Astrocyte of the cerebellum (primary cell): ENCODE measurements around the gene FRAS1.

Experiments
- DNase-seq: peaks from one replicate; pipeline ENCODE4 v3.0.0-alpha.2; 2011; ENCODE audit warnings: low read depth
- H3K4me3 ChIP-seq: 2 replicates; pipeline ENCODE4 v1.5.1; 2011; ENCODE audit warnings: mild to moderate bottlenecking, low read depth, low read length, moderate library complexity
- in situ Hi-C: cut with HindIII; loops from 2 replicates; pipeline ENCODE4 v1.10.0; 2017; ENCODE audit warnings: low sequenced_read_pairs
- TF ChIP-seq, protein P1 (sequence below): IDR thresholded peaks from 2 replicates; pipeline ENCODE4 v1.5.1; 2012; ENCODE audit warnings: low read length, low read depth, moderate library complexity, mild to moderate bottlenecking; ENCODE audit errors: missing control alignments

The FRAS1 gene

DNA sequence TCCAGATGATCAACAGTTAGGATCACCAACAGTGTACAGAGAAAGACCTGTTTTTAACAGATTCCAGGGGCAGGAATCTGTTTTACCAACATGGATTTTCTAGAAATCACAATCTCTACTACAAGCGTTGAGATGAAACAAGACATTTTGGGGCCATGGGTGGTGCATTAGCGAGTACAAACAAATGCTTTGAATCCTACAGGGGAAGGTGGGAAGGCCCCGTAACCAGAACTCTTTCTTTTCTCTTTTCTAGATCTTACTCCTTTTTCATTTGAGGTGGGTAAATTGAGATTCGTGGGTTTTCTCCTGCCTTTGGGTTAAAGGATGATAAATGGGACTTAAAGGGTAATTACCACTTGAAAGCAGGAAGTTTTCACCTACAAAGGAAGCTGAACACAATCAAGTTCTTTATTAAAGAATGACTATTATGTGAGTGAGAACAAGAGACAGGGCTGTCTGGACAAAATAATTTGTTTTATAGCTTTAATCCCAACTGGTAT lies 304.5 kb downstream of the FRAS1 start:
- DNase-seq = no peak
- no peak overlapping the region for H3K4me3 ChIP-seq
- in situ Hi-C loops = no loop called here
- TF ChIP-seq, protein P1, sequence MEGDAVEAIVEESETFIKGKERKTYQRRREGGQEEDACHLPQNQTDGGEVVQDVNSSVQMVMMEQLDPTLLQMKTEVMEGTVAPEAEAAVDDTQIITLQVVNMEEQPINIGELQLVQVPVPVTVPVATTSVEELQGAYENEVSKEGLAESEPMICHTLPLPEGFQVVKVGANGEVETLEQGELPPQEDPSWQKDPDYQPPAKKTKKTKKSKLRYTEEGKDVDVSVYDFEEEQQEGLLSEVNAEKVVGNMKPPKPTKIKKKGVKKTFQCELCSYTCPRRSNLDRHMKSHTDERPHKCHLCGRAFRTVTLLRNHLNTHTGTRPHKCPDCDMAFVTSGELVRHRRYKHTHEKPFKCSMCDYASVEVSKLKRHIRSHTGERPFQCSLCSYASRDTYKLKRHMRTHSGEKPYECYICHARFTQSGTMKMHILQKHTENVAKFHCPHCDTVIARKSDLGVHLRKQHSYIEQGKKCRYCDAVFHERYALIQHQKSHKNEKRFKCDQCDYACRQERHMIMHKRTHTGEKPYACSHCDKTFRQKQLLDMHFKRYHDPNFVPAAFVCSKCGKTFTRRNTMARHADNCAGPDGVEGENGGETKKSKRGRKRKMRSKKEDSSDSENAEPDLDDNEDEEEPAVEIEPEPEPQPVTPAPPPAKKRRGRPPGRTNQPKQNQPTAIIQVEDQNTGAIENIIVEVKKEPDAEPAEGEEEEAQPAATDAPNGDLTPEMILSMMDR = no peak

DNA sequence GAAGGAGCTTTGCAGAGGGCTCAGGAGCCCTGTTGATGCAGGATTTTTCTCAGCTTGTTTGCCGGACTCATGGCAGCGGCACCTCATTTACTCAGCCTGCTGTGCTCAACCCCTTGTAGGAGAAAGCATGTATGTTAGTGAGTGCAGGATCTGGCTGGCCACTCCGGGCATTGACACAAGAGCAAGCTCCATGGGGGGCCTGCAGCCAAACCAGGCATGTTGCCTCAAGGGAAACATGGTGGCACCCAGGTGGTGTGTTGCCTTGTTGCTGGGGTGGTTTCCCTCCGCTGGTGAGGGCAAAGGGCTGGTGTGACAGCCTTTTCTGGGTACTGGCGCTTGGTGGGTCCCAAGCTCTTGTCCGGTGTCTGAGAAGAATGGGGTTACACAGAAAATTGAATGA lies 305.2 kb downstream of the FRAS1 start:
- TF ChIP-seq, protein P1 = no peak
- in situ Hi-C loops = no loop called here
- H3K4me3 ChIP-seq = no peak overlapping the region
- DNase-seq = no peak

DNA sequence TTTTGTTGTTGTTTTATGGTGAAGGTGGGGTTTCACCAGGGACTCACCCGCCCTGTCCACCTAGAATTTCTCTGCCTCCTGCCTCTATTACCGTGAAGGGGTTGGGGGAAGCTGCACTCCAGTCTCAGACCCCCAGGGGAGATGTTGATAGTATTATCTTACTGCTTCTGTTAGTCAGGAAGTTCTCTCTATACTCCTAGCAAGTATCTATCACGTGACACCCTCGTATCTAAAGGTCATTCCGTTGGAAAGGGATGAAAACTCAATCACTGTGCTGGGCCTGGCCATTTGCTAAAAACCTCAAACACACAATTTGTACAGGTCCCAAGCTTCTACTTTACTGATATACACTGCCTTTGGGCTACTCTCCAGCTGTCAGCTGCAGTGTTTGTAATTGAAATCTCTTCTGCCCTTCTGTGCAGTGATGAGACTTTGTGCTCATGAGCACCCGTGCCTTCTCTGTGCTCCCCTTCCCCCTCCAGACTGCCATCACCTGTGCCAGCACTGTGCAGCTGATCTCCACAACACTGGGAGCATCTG lies 306.0 kb downstream of the FRAS1 start:
- H3K4me3 ChIP-seq = no peak overlapping the region
- in situ Hi-C loops = no loop called here
- DNase-seq = no peak
- TF ChIP-seq, protein P1 = no peak

DNA sequence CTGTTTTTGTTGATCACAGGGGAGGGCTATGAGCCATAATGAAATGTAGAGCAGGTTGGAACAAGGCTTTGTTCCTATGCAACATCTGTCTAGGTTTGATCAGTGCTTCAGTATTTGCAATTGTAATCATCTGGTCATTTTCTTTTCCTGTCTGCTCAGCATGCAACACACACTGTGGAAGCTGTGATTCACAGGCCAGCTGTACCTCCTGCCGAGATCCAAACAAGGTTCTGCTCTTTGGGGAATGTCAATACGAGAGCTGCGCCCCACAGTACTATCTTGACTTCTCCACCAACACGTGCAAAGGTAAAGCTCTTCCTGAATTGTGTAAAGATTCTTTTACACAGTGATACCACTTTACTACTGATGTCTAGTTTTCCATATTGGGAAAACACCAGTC lies 312.6 kb downstream of the FRAS1 start:
- peak; percentile 63 for DNase-seq
- TF ChIP-seq, protein P1 = no peak
- no peak overlapping the region for H3K4me3 ChIP-seq
- in situ Hi-C loops = no loop called here

DNA sequence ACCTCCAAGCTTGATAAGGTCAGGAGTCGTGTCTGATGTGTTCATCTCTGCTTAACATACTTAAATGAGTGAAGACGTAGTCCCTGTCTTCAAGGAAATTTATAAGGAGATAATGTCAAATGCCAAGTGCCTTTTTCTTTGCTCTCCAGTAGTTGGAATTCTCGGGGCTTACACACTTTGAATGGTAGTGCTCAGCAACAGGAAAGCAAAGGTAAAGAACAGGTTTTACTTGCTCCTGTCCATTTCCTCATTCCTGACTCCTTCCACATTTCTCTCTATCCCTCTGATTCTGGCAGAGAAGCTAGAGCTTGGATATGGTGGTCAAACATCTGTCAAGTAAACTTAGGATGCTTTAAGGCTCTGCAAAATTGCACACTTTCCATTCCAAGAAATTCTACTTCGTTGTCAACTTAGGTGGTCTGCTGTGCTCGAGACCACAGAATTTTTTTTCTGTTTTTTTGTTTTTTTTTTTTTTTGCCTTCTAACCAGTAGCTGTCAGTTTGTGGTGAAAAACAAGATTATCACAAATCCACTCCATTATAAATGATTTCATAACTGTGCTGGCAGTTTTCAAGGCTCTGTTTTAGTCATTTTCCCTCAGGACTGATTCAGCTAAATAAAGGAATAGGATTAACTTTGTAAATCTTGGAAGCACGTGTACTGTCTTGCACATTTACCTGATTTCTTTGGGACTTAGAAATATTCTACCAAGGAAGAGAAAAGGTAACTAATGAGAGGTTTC lies 313.7 kb downstream of the FRAS1 start:
- in situ Hi-C loops = no loop called here
- TF ChIP-seq, protein P1 = no peak
- H3K4me3 ChIP-seq = no peak overlapping the region
- DNase-seq = no peak

DNA sequence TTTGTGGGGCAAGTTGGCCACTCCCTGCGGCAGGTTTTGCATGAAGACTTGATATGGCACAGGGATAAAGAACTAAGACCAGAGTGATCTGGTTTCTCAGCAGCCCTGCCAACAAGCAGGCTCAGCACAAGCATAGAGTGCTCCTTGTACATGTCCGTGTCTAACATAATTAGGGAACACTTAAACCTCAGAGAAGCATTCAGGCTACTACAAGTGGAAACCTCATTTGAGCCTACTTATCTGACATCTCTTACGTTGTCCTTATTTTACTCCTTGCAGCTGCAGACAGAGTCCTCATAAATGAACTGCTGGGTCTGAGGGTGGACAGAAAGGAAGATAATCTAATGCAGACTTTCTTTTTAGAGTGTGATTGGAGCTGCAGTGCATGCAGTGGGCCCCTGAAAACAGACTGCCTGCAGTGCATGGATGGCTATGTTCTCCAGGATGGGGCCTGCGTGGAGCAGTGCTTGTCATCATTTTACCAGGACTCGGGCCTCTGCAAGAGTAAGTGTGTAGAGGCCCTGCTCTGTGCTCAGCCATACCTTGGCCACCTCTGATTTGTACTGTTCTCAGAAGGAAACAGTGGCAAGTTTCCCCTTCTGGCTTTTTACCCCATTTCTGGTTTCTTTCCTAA lies 315.3 kb downstream of the FRAS1 start:
- no peak for DNase-seq
- TF ChIP-seq, protein P1 = no peak
- no peak overlapping the region for H3K4me3 ChIP-seq
- in situ Hi-C loops = no loop called here
